DOHH2 (cell line): ENCODE results near the gene SFR1.

Source experiments
- H3F3A ChIP-seq: fragments of 200-600 bp; sonication (generic), shearing (Covaris generic); 2 replicates; pipeline ENCODE4 v1.6.0; 2016; ENCODE audit warnings: antibody characterized with exemption, mild to moderate bottlenecking; ENCODE audit not compliant: control insufficient read depth, insufficient read depth
- H3K27ac ChIP-seq: fragments of 200-600 bp; sonication (generic); 2 replicates; pipeline ENCODE4 v1.5.1; 2014; ENCODE audit warnings: low read depth, mild to moderate bottlenecking, low read length, moderate library complexity
- H3K27me3 ChIP-seq: fragments of 200-600 bp; sonication (generic); 2 replicates; pipeline ENCODE4 v1.6.1; 2014; ENCODE audit warnings: mild to moderate bottlenecking, low read length, mixed read lengths; ENCODE audit not compliant: control insufficient read depth
- H3K36me3 ChIP-seq: fragments of 200-600 bp; sonication (generic); 2 replicates; pipeline ENCODE4 v1.6.1; 2014; ENCODE audit warnings: mild to moderate bottlenecking, low read length, moderate library complexity, mixed read lengths; ENCODE audit not compliant: control insufficient read depth
- H3K4me1 ChIP-seq: fragments of 200-600 bp; sonication (generic); 2 replicates; pipeline ENCODE4 v1.6.1; 2014; ENCODE audit warnings: mild to moderate bottlenecking, low read length, mixed read lengths; ENCODE audit not compliant: control insufficient read depth
- H3K4me2 ChIP-seq: fragments of 200-600 bp; sonication (generic); 2 replicates; pipeline ENCODE4 v1.6.0; 2014; ENCODE audit warnings: mild to moderate bottlenecking, low read length, moderate library complexity
- H3K4me3 ChIP-seq: fragments of 200-600 bp; sonication (generic); 2 replicates; pipeline ENCODE4 v1.5.1; 2014; ENCODE audit warnings: mild to moderate bottlenecking, low read length, mixed read lengths
- H3K79me2 ChIP-seq: fragments of 200-600 bp; sonication (generic); 2 replicates; pipeline ENCODE4 v1.6.1; 2014; ENCODE audit warnings: mild to moderate bottlenecking, low read length, mixed read lengths; ENCODE audit not compliant: control insufficient read depth
- H3K9me2 ChIP-seq: fragments of 200-600 bp; sonication (generic); replicated peaks from 2 replicates; pipeline ENCODE4 v1.6.1; 2014; ENCODE audit warnings: mild to moderate bottlenecking, low read length, mixed read lengths; ENCODE audit not compliant: control insufficient read depth
- H3K9me3 ChIP-seq: fragments of 200-600 bp; sonication (generic); 2 replicates; pipeline ENCODE4 v1.6.1; 2014; ENCODE audit warnings: antibody characterized with exemption, low read length, mixed read lengths; ENCODE audit not compliant: control insufficient read depth, insufficient read depth
- H4K20me1 ChIP-seq: fragments of 200-600 bp; sonication (generic); 2 replicates; pipeline ENCODE4 v1.6.0; 2014; ENCODE audit warnings: low read depth, mild to moderate bottlenecking, antibody characterized with exemption, low read length, moderate library complexity; ENCODE audit not compliant: control insufficient read depth, insufficient read depth
- EZH2phosphoT487 ChIP-seq: fragments of 200-600 bp; sonication (generic); IDR thresholded peaks from 2 replicates; pipeline ENCODE4 v1.6.1; 2017; ENCODE audit warnings: borderline replicate concordance, mild to moderate bottlenecking, antibody characterized with exemption, low read length, moderate library complexity, mixed read lengths
- TF ChIP-seq, protein P1 (sequence below): fragments of 200-600 bp; sonication (generic); IDR thresholded peaks from one replicate; pipeline ENCODE4 v1.5.1; 2014; ENCODE audit warnings: antibody characterized with exemption, mild to moderate bottlenecking, low read depth, low read length; ENCODE audit not compliant: poor library complexity, severe bottlenecking

The SFR1 gene

DNA sequence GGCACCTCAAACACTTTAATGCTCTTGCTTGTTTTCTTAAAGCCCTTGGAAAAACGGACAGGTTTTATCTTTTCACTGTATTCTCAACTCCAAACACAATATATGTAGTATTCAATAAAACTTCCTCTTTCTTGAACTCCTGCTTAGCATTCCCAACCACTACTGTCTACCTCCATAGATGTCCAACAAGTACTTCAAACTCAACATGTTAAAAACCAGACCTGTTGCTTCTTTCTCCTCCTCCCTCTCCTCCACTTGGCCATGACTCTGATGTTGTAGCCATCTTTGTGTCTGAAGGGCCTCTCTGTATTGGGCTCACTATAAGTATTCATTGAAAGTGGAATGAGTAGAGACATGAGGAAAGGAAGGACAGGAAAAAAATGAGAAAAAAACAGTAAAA is 20.1 kb upstream of the SFR1 start:
- Histone ChIP-seq H3K27me3 (peaks cover 22% of the 10 kb centered on the region; the same call in 1 of the 2 replicates), H3K9me2 (no peaks in the 10 kb centered on the region), H3K4me2 (no peak overlapping the region), H3K4me1 (no peaks in the 10 kb centered on the region), H3K79me2 (no peaks in the 10 kb centered on the region), H4K20me1 (no peaks in the 10 kb centered on the region), H3K9me3 (no peaks in the 10 kb centered on the region), H3K36me3 (no peaks in the 10 kb centered on the region), H3K4me3 (no peak overlapping the region), H3F3A (no peaks in the 10 kb centered on the region), H3K27ac (no peak overlapping the region)
- TF ChIP-seq, protein P1, sequence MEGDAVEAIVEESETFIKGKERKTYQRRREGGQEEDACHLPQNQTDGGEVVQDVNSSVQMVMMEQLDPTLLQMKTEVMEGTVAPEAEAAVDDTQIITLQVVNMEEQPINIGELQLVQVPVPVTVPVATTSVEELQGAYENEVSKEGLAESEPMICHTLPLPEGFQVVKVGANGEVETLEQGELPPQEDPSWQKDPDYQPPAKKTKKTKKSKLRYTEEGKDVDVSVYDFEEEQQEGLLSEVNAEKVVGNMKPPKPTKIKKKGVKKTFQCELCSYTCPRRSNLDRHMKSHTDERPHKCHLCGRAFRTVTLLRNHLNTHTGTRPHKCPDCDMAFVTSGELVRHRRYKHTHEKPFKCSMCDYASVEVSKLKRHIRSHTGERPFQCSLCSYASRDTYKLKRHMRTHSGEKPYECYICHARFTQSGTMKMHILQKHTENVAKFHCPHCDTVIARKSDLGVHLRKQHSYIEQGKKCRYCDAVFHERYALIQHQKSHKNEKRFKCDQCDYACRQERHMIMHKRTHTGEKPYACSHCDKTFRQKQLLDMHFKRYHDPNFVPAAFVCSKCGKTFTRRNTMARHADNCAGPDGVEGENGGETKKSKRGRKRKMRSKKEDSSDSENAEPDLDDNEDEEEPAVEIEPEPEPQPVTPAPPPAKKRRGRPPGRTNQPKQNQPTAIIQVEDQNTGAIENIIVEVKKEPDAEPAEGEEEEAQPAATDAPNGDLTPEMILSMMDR: no peak
- TF ChIP-seq EZH2phosphoT487: no peak

DNA sequence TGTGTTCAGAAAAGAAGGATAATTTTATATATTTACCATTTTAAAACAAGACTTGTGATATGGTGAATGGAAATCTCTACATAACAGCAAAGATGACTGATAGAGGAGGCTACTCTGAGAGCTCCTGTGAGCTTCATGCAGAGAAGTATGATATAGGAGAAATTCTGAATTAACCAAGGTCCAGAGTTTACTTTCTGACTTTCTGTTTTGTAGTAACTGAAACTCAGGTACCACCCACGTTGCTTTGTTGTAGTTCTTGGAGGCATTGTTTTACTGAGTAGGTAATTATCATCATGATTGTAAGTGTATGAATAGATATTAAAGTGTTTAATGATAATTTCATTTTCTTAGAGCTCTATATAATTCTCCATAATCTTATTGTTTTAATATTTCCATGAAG is 18.0 kb upstream of the SFR1 start:
- Histone ChIP-seq H3K9me2 (no peaks in the 10 kb centered on the region), H3K9me3 (no peaks in the 10 kb centered on the region), H3K4me1 (no peaks in the 10 kb centered on the region), H3K27me3 (peaks cover 21% of the 10 kb centered on the region; the same call in 1 of the 2 replicates), H3K4me3 (no peak overlapping the region), H3K79me2 (no peaks in the 10 kb centered on the region), H3K4me2 (no peak overlapping the region), H3F3A (no peaks in the 10 kb centered on the region), H3K27ac (no peak overlapping the region), H4K20me1 (no peaks in the 10 kb centered on the region), H3K36me3 (no peaks in the 10 kb centered on the region)
- TF ChIP-seq, protein P1: no peak
- TF ChIP-seq EZH2phosphoT487: no peak

DNA sequence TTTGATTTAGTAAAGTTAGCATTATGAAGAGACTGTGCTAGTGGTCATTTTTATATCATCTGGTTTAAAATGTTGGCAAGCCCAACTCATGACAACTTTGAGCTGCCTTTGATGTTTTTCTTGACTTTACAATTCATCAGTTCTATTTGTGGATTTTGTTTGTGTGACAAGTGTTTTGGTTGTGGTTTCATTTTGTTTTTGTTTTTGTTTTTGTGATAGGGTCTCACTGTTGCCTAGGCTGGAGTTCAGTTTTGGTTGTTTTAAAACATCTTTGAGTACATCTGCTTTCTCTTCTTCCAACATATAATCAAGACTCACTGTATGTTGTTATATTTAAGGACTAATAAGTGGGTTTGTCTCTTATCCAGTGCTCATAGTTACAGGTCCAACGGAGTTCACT is 17.6 kb upstream of the SFR1 start:
- Histone ChIP-seq H3K4me1 (no peaks in the 10 kb centered on the region), H3K27me3 (peaks cover 19% of the 10 kb centered on the region; the same call in 1 of the 2 replicates), H3F3A (no peaks in the 10 kb centered on the region), H3K9me2 (no peaks in the 10 kb centered on the region), H3K27ac (no peak overlapping the region), H3K79me2 (no peaks in the 10 kb centered on the region), H3K4me3 (no peak overlapping the region), H3K4me2 (no peak overlapping the region), H3K9me3 (no peaks in the 10 kb centered on the region), H3K36me3 (no peaks in the 10 kb centered on the region), H4K20me1 (no peaks in the 10 kb centered on the region)
- TF ChIP-seq EZH2phosphoT487: no peak
- TF ChIP-seq, protein P1: no peak
